Stimulated activated CD4-positive, alpha-beta T cell treated with anti-CD3 and anti-CD28 coated beads, Interleukin-15, amount 100 ng/mL, for 48 hours (primary cell): Measurements from ENCODE around the gene HBM.
"Not testable (repeated sequence)": the region's sequence is repeated elsewhere in the genome, so short reads cannot be mapped to it uniquely, and the experiment has no call there.

Experiments
- DNase-seq, 2 donors: peaks; one replicate each; pipeline ENCODE4 v3.0.0-alpha.2; 2020; ENCODE audit warnings: low read depth in 2 of 2

HBM gene

DNA sequence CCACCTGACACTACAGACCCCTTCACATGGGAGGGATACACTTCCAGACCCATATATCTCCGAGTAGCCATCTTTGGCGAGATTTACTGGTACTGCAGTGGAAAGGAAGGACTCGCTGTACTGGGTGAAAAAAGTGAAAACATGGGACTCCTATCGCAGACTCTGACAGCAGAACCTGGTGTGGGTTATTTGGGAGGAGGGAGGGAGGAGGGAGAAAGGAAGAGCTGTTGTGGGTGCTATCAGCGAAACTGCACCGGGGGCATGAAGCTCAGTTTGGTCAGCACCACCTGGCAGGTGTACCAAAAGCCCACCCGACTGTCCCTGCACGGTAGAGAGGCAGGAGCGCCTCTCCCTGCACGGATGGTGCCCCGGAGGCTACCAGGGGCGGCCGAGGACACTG is 19.4 kb downstream of the HBM start:
- no peak for DNase-seq

DNA sequence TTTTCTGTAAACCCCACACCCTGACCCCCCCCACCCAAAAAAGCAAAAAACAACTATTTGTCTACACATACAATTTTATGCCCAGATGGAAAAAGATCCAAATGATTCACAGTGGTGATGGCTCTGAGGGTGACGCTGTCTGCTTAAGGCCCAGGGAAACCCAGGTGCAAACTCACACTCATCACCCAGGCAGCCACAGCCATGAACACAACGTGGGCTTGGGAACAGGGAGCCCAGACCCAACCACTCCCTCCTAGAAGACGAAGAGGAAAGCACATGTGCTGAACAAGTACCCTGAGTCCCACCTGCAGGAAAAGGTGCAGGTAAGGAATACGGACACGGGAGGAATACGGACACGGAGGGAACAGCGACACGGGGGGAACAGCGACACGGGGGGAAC is 19.9 kb downstream of the HBM start:
- no peak for DNase-seq

DNA sequence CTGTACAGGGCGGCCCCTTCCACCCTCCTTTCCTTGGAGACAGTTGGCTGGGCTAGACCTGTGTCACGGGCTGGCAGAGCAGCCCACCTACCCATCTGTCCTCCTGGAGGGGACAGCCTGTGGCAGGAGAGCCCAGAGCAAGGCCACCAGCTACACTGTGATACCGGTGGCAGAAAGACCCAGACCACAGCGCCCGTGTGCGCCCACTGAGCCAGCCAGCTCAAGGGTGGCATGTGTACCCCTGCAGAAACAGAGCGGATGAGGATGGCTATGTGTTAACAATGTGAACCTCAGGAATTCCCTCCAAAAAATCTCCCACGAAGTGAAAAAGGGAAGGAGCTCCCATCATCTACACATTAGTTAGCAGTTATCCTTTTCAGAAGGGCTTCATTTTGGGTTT is 21.6 kb downstream of the HBM start:
- no peak for DNase-seq

DNA sequence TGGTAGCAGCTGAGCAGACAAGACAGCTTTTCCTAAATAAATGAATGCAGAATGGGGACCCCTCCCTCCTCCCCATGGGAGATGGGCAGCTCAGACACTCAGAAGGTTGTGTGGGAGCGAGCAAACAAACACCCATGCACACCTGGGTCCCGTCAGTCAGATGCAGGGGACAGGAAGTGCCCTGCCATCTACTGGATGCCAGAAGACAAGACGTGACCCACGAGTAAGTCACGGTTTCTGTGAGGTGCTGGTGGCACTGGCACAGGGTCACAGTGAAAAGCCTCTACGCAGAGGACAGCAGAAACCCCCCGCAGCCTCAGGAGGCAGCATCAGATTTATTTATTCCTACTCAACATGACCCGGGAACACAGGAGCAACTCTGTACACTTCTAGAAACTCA is 22.9 kb downstream of the HBM start:
- no peak for DNase-seq

DNA sequence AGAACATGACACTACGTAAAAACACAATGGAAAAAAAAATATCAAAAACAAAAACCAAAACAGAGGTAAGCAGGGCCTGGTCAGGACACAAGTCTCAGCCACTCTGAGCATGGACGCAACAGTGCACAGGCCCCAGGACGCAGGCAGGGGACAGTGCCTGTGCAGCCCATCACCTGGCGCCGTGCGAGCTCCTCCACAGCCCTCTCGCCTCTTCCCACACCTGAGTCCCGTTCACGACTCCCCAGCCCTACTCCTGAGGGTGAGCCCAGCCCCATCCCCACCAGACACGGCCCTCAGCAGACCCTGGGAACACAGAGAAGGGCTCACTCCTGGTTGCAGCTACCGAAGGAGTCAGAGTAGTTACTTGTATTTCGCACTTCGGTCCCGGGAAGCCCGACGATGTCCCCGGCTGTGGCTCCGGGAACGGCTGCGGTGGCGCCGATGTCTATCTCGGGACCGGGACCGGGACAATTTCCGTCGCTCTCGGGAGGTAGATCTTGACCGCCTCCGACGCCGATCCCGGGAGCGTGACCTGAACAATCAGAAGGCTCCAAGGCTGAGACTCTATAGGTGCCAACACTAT is 23.9 kb downstream of the HBM start:
- DNase-seq: no peak

DNA sequence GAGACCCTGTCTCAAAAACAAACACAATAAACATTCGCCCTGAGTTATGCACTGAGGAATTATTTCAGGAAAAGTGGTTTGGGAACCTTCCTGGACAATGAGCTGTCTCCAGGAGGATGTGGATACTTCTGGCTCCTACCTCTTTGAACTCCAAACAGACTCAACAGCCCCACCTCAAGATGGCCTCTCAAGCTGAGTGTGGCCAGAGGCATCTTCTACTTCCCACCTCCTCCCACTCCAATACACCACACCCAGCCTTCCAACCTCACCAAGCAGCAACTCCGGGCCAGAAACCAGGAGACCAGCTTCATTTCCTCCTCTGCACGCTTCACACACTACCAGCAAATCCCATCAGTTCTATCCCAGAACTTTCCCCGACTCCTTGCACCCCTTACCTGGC is 26.1 kb downstream of the HBM start:
- no peak for DNase-seq

DNA sequence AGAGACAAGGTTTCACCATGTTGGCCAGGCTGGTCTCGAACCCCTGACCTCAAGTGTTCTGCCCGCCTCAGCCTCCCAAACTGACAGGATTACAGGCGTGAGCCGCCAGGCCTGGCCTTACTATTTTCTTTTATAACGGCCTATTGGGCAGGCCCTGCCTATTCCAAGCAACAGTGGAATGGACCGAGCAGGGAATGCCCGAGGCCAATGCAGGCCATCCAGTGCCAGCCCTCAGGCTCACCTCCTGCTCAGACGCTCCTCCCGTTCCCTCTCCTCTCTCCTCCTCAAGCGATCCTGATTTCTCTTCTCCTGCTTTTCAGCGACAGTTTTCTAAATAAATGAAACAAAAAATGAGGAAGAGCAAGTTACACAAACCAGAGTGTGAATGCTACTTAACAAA is 26.9 kb downstream of the HBM start:
- no peak for DNase-seq

DNA sequence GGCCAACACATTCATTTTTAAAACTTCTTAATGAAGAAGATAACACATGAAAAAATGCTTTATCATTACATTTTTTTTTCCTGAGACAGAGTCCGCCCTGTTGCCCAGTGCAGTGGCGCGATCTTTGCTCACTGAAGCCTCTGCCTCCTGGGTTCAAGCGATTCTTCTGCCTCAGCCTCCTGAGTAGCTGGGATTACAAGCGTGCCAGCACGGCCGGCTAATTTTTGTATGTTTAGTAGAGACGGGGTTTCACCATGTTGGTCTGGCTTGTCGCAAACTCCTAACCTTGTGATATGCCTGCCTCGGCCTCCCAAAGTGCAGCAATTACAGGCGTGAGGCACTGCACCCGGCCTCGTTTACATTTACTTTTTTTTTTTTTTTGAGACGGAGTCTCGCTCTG is 27.7 kb downstream of the HBM start:
- DNase-seq: no peak

DNA sequence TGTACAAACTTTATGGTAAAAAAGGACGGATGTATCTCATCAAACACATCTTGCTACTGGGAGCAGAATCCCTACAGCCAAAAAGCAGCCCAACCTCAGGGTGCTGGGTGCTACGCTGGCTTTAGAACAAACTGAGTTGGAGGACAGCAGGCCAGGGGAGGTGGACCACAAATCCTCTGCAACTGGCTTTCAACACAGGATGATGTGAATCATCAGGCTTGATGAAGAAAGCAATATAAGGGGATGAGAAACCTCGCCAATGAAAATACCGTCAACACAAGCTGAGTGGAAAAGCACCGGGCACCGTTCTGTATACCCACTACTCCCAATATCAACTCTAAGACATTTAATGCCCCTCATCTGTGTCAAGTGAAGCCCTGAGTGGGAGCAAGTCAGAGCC is 28.7 kb downstream of the HBM start:
- DNase-seq: no peak

DNA sequence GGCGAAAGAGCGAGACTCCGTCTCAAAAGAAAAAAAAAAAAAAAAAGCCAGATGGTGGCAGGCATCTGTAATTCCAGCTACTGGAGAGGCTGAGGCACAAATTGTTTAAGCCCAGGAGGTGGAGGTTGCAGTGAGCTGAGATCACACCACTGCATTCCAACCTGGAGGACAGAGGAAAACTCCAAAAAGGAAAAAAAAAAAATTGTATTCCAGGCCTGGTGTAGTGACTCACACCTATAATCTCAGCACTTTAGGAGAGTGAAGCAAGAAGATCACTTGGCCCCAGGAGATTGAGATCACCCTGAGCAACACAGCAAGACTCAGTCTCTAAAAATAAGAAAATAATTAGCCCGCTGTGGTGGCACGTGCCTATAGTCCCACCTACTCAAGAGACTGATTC is 34.6 kb downstream of the HBM start:
- no peak for DNase-seq

DNA sequence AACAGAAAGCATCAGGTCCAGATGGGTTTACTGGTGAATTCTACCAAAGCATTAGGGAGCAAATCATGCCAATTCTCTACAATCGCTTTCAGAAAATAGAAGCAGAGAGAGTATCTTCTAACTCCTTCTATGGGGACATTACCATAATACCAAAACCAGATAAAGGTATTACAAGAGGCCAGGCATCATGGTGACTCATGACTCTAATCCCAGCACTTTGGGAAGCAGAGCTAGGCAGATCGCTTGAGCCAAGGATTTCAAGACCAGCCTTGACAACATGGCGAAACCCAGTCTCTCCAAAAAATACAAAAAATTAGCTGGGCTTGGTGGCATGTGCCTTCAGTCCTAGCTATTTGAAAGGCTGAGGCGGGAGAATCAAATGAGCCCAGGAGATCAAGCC is 37.5 kb downstream of the HBM start:
- no peak for DNase-seq

DNA sequence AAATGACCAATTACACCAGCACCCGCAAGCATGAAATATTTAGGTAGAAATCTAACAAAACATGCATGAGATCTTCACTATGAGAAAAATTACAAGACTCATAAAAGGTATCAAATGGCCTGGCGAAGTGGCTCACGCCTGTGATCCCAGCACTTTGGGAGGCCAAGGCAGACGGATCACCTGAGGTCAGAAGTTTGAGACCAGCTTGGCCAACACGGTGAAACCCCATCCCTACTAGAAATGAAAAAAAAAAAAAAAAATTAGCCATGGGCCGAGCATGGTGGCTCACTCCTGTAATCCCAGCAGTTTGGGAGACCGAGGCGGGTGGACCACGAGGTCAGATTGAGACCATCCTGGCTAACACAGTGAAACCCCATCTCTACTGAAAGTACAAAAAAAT is 38.3 kb downstream of the HBM start:
- not testable (repeated sequence) for DNase-seq

DNA sequence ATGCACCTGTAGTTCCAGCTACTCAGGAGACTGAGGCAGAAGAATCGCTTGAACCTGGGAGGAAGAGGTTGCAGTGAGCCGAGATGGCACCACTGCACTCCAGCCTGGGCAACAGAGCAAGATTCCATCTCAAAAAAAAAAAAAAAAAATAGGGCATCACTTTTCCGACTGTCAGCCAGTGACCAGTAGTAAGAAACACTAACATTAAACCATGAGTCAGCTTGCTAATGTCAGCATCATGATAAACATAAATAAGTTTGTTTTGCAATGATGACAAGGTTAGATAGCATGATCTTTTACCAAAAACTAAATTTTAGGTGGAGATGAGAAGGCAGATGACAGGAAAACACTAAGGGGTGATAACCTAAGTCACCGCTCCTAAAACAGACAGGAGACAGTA is 43.6 kb downstream of the HBM start:
- not testable (repeated sequence) for DNase-seq

DNA sequence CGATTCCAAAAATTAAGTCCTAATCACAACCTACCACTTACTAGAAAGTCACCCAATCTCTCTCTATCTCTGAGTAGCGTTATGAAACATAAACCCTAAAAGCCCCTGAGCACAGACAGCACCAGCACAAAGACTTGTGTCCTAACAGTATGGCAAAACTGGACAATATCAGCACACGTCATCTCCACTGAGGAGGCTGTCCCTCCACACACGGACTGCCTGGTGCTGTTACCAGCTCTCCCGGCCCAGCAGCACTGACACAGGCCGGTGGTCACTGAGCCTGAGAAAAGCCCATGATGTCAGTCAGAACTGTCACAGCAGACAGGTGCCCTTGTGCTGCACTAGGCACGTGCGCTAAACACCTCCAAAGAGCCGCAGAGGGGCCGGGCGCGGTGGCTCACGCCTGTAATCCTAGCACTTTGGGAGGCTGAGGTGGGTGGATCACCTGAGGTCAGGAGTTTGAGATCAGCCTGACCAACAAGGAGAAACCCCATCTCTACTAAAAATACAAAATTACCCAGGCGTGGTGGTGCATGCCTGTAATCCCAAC is 45.9 kb downstream of the HBM start:
- DNase-seq: not testable (repeated sequence)

DNA sequence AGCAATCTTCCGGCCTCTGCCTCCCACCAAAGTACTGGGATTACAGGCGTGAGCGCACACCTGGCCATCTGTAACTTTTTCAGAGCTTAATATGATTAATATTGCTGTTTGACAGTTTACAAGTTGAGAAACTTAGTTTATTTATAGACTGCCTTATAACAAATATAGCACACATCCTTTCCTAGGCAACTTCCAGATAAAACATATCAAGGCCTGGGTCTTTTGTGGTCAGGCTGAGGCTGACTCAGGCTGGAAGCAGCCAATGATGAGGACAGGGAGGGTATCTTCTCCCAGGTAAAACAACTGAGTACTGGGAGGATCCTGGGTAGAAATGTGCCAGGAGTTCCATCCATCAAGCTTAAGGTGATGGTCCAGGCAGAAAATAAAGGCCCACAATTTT is 47.2 kb downstream of the HBM start:
- no peak for DNase-seq
